Endothelial cell of umbilical vein (primary cell): ENCODE results near the gene NTRK1.

ENCODE experiments used
- CTCF ChIP-seq, 2 donors: IDR thresholded peaks; 1 replicate in 1 of 2; 2 replicates in 1 of 2; pipeline ENCODE4 v1.5.1; 2011; ENCODE audit warnings: low read length in 2 of 2, mild to moderate bottlenecking in 2 of 2, moderate library complexity in 2 of 2, control low read depth in 1 of 2, inconsistent platforms in 1 of 2, low read depth in 1 of 2; ENCODE audit not compliant: insufficient read depth in 1 of 2; ENCODE audit errors: extremely low read depth in 1 of 2
- EZH2 ChIP-seq: IDR thresholded peaks from 2 replicates; pipeline ENCODE4 v1.6.1; 2012; ENCODE audit warnings: borderline replicate concordance, low read depth, mild to moderate bottlenecking, moderate library complexity, low read length, inconsistent platforms; ENCODE audit not compliant: severe bottlenecking
- FOS ChIP-seq: IDR thresholded peaks from 2 replicates; pipeline ENCODE4 v1.6.1; 2011; ENCODE audit warnings: mild to moderate bottlenecking, low read length, moderate library complexity, borderline replicate concordance; ENCODE audit not compliant: insufficient read depth
- GATA2 ChIP-seq: IDR thresholded peaks from 2 replicates; pipeline ENCODE4 v1.7.0; 2011; ENCODE audit warnings: low read depth, mild to moderate bottlenecking, moderate library complexity, mixed read lengths, low read length; ENCODE audit not compliant: insufficient read length, insufficient read depth
- JUN ChIP-seq: IDR thresholded peaks from 2 replicates; pipeline ENCODE4 v1.6.1; 2011; ENCODE audit warnings: borderline replicate concordance, low read depth; ENCODE audit not compliant: insufficient read length, insufficient read depth
- MYC ChIP-seq: IDR thresholded peaks from one replicate; pipeline ENCODE4 v1.6.1; 2011; ENCODE audit warnings: mild to moderate bottlenecking, low read depth, low read length
- POLR2A ChIP-seq: IDR thresholded peaks from 2 replicates; pipeline ENCODE4 v1.6.1; 2012; ENCODE audit warnings: low read depth, mild to moderate bottlenecking, control low read depth, low read length
- POLR2AphosphoS5 ChIP-seq: IDR thresholded peaks from 2 replicates; pipeline ENCODE4 v1.6.1; 2012; ENCODE audit warnings: low read depth, mild to moderate bottlenecking, control low read depth, low read length, moderate library complexity; ENCODE audit not compliant: insufficient read depth
- TF ChIP-seq, protein P1 (sequence below): IDR thresholded peaks from 2 replicates; pipeline ENCODE4 v1.6.1; 2011; ENCODE audit not compliant: insufficient read depth, insufficient read length

DNA sequence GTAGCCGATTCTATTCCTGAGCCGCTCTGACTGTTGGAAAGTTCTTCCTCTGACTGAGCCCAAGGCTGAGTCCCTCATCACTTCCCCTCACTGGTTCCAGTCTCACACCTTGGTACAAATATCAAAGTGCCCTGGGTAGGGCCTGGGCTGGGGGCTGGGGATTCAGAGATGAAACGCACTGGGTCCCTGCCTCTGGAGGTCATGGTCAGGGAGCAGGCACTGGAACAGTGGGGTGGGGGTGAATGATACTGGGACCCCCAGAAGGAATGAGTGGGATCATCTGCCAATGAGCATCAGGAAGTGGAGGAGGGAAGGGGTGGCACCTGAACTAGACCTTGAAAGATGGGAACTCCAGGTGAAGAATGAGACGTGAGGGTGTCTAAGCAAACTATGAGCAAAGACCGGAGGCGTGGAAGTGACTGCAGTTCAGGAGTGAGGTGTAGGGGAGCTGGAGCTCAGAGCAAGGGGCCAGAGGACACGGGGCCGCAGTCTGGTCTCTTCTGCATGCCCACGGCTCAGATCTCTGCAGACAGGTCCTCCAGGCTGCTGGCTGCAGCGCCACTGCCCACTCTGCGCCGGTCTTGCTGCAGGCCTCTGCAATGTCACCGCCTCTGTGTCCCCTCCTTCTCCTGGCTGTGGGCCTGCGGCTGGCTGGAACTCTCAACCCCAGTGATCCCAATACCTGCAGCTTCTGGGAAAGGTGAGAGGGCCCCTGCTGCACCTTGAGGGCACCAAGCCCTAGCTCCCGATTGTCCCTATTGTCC is 42.8 kb downstream of the NTRK1 start:
- TF ChIP-seq CTCF (IDR thresholded peaks at IDR 0.05; ENCODE audit: extremely low read depth in 1 of 2, insufficient read depth in 1 of 2, low read depth in 1 of 2, low read length in 2 of 2) (no peak), MYC (no peak), GATA2 (no peak), JUN (no peak), POLR2AphosphoS5 (no peak), POLR2A (peak; percentile 27), EZH2 (no peak), FOS (no peak)
- TF ChIP-seq, protein P1, sequence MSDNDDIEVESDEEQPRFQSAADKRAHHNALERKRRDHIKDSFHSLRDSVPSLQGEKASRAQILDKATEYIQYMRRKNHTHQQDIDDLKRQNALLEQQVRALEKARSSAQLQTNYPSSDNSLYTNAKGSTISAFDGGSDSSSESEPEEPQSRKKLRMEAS: no peak
